NCI-H460 (cell line): ENCODE data around the gene ADCK2. TPM values are rescaled to one million over a fixed set of nuclear protein-coding genes. Genes with fewer than 3 reads are reported as not detected.
"Not testable (repeated sequence)": the region's sequence is repeated elsewhere in the genome, so short reads cannot be mapped to it uniquely, and the experiment has no call there.

Experiments
- DNase-seq: peaks from one replicate; pipeline ENCODE4 v3.0.0-alpha.2; 2016; ENCODE audit warnings: low read depth; ENCODE audit errors: extremely low read depth
- total RNA-seq: library from RNA; depleted of rRNA; stranded (reverse); fragments of >200 nt; shearing (Covaris generic); gene quantifications from 2 replicates; pipeline ENCODE4 v1.2.3, GENCODE V29; 2014

The ADCK2 gene
- total RNA-seq, 1 experiment from 2014 or later: 25.3 TPM

GRCh38 chr7:140673063-140673773, 473 bp downstream of the ADCK2 start:
- no peak for DNase-seq

- no peak for DNase-seq
Observed at GRCh38 chr7:140673774-140674155, 1.0 kb downstream of the ADCK2 start.

GRCh38 chr7:140674356-140674800, 1.6 kb downstream of the ADCK2 start:
- no peak for DNase-seq

GRCh38 chr7:140674899-140675701, 2.4 kb downstream of the ADCK2 start:
- no peak for DNase-seq

GRCh38 chr7:140675726-140676125, 3.0 kb downstream of the ADCK2 start:
- no peak for DNase-seq

GRCh38 chr7:140676306-140676705, 3.6 kb downstream of the ADCK2 start:
- DNase-seq: no peak

DNA sequence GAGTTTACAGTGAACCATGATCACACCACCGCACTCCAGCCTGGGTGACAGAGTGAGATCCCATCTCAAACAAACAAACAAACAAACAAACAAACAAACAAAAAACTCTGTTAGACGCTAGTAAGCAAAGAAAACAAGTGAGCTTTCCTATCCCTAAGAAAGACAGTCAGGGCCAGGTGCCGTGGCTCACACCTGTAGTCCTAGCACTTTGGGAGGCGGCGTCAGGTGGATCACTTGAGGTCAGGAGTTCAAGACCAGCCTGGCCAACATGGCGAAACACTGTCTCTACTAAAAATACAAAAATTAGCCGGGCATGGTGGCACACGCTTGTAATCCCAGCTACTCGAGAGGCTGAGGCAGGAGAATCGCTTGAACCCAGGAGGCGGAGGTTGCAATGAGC, 4.2 kb downstream of the ADCK2 start:
- DNase-seq: not testable (repeated sequence)

GRCh38 chr7:140677496-140677895, 4.8 kb downstream of the ADCK2 start:
- DNase-seq: no peak

DNA sequence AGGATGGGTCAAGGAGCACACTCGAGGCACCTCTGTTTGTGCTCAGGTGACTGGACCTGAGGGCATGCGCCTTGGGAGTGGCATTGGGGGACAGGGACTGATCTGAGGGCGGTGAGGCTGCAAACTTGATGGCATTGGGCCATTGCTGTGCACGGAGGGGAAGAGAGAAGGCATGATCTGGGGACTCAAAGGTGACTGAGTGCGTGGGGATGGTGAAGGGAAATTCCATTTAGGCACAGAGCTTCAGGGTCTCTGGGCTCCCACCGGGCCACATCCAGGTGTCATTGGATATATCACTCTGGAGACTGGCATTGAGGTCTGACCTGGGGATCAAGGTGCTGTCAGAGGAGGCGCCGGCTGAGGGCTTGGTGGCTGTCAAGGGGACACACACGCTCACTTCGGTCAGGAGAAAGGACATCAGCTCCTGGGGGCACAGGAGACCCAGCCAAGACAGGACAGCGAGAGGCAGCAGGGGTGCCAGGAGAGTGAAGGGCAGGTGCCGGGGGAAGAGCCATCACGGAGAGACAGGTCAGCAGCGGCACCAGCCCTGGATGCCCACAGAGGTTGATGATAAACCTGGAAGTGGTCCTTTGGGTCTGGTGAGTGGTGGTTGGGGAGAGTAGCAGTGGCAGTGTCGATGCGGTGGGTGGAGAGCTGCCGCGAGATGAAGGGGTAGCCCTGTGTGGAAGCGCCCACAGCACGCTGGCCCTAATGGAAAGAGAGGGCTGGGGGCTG, 5.5 kb downstream of the ADCK2 start:
- no peak for DNase-seq

DNA sequence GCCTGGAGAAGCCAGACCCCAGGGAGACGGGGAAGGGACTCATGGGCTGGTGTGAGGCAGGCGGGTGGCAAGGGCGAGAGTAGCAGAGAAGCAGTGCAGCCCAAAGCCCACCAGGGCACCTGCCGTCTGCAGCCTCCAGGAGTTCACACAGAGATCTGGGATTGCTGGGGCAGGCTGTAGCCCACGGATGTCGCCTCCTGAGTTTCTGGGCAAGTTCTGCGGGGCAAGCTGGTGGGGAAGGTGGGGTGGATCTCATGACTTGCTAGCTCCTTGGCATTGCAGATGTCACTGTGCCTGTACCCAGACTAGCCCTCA, 6.0 kb downstream of the ADCK2 start:
- DNase-seq: no peak

DNA sequence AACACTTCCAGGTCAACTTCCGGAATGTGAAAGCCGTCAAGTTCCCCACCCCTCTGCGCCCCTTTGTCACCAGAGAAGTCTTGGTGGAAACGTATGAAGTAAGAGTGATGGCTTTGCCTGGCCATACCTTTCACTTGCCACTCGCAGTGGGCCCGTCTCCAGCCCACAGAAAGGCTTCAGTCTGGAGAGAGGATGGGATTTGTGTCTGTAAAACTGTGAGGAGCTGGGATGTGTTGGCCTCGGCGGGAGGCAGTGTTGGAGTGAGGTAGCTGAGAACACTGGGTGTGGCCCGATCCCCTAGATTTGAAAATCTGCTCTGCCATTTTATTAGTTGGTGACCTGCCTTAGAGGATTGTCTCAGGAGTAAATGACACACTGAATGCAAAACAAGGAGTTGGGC, 6.4 kb downstream of the ADCK2 start:
- DNase-seq: no peak

GRCh38 chr7:140680886-140681285, 8.1 kb downstream of the ADCK2 start:
- DNase-seq: no peak

DNA sequence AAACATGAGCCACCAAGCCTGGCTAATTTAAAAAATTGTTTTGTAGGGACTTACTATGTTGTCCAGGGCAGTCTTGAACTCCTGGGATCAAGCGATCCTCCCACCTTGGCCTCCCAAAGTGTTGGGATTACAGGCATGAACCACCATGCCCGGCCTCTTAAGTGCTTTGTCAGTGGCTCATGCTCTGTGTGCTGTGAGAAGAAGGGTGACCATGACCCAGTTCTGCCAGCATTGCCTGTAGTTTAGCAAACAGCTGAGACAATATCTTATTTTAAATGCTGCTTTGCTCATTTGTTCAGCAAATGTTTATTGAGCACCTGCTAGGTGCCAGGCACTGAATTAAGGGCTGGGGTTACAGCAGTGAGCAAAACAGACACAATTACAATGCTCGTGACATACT, 9.0 kb downstream of the ADCK2 start:
- DNase-seq: no peak

DNA sequence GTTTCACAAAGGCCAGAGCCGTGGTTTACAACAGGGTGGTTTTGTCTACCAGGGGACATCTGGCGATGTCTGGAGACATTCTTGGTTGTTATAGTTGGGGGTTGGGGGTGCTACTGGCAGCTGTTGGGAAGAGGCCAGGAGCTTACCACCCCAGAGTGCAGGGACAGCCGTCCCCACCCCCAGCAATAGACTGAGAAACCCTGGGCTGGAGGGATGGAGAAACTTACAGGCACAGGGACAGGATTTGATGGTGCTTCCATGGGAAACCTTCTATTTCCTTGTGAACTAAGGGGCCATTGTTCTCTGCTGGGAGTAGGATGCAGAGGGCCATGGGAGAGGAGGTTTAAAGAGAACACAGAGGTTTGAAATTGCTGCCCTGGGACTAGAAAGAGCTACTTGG, 10.9 kb downstream of the ADCK2 start:
- DNase-seq: no peak

- no peak for DNase-seq
Observed at GRCh38 chr7:140684066-140684950, 11.6 kb downstream of the ADCK2 start.

GRCh38 chr7:140685407-140686087, 12.8 kb downstream of the ADCK2 start:
- DNase-seq: no peak

DNA sequence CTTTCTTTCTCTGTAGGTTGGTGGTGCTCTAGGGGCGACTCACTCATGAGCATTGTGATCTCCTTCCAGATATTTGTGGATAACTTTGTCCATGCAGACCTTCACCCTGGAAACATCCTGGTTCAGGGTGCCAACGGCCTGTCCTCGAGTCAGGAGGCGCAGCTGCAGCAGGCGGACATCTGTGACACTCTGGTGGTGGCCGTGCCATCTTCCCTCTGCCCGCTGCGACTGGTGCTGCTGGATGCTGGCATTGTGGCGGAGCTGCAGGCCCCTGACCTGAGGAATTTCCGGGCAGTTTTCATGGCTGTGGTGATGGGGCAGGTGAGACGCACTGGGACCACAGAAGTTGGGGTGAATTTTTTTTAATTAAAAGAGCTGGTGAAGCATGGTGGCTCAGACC, 14.2 kb downstream of the ADCK2 start:
- DNase-seq: no peak

- DNase-seq: no peak
Observed at GRCh38 chr7:140688341-140688740, 15.6 kb downstream of the ADCK2 start.

DNA sequence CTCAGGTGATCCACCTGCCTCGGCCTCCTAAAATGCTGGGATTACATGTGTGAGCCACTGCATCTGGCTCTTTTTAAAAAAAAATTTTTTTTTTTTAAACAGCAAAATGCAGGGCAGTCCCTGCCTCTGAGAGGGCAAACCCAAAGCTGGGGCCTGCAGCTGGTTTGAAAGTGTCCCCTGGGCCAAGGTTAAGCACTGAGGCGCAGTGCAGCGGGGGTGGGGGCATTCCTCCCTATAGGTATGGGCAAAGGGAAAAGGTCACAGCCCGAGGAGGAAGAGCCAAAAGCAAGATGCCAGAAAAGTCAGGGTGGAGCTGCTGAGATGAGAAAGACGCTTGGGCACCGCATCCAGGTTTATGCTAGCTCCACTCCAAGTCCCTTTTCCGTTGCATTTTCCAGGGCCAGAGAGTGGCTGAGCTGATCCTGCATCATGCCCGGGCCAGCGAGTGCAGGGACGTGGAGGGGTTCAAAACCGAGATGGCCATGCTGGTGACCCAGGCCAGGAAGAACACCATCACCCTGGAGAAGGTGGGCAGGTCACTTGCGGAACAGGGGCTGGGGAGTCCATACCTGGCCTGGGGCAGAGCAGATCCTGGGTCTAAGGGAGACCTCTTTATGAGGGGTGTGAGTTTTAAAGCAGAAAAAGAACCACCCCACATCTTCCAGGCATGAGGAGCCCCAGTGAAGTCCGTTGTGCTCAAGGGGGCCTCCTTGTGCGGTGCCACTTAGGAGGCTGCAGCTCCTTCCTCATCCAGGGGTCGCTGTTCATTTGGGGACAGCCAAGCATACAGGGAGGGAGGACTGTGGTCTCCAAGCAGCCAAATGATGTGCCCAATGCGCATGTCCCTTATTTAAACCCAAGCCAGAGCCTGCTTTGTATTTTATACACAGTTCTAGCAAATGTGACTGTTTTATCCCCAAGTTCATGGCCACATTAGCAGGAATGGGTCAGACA, 16.7 kb downstream of the ADCK2 start:
- no peak for DNase-seq
